Stimulated activated CD4-positive, alpha-beta T cell treated with anti-CD3 and anti-CD28 coated beads, TNF-alpha, amount 100 ng/mL, for 24 hours (primary cell): ENCODE data around the gene SPAG8.
A peak's percentile ranks its signal among the peaks of the same experiment; 100 is the strongest.

Experiments
- DNase-seq, 3 experiments: peaks; one replicate each; pipeline ENCODE4 v3.0.0-alpha.2; 2020; ENCODE audit warnings: low read depth in 3 of 3

The SPAG8 gene

DNA sequence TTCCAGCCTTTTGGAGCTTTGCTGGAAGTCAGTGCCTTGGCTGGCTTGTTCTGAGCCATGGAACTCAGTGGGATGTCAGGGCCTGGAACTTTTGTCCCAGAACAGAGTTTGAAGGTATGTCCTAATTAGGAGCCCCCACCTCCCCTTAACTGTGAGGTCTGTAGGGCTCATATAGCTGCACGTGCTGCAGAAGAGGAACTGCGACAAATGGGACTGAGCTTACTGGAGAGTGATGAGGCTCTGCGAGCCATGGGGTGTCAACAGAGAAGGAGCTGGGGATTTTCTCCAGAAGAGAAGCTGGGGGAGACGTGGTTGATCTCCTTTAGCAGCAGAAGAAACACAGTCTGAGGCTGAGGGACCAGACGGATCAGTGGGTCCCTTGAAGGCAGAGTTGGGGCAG, 27.9 kb upstream of the SPAG8 start:
- no peak for DNase-seq

DNA sequence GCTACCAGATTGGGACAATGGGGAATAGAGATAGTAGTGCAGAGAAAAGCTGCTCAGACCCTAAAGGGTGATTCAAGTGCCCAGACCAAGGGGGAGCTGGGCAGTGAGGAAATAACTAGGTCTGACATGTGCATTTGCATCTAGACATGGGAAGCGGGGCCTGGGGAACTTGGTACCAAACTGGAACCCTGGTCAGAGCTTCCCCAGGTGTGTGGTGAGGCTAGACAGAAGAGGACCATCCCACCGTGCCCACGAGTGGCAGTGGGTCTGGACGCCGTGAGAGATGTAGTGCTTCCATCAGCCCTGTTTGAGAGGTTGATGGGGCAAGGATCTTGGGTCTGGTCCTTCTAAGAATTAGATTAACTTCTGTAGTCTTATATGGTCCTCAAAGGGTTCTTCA, 24.5 kb upstream of the SPAG8 start:
- no peak for DNase-seq

DNA sequence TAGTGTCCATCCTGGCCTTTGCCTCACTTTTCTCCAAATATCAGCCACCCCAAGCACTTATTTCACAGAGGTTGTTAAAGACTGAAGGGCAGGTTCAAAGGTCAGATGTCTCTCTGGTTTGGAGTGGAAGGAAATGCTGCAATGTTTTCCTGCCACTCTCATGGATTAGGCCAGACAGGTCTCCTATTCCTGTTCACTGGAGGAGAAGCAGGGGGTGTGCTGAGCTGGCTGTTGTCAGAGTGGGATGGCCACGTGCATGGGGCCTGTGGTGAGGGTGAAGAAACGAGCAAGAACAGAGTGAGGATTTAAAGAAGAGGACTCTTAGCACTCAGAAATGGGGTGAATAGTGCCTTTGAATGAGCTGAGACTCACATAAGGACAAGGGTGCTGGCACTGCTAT, 23.7 kb upstream of the SPAG8 start:
- DNase-seq = no peak

DNA sequence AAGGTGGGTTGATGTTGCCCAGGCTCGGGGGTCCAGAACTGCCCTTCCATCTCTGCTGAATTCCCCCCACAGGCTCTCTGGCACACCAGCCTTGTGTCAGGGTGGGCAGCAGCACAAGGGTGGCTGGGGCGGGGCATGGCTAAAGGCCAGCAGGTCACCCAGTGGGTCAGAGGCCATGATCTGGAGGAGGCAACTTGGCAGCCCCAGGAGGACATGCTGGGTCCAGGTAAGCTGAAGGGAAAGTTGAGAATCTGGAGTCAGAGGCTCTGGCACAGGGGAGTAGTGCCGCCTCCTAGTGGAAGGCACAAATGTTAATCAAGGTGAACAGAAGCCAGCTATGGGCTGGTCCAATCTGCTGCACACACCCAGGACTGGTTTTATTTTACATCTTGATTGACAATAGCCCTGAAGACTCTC, 23.2 kb upstream of the SPAG8 start:
- no peak for DNase-seq

DNA sequence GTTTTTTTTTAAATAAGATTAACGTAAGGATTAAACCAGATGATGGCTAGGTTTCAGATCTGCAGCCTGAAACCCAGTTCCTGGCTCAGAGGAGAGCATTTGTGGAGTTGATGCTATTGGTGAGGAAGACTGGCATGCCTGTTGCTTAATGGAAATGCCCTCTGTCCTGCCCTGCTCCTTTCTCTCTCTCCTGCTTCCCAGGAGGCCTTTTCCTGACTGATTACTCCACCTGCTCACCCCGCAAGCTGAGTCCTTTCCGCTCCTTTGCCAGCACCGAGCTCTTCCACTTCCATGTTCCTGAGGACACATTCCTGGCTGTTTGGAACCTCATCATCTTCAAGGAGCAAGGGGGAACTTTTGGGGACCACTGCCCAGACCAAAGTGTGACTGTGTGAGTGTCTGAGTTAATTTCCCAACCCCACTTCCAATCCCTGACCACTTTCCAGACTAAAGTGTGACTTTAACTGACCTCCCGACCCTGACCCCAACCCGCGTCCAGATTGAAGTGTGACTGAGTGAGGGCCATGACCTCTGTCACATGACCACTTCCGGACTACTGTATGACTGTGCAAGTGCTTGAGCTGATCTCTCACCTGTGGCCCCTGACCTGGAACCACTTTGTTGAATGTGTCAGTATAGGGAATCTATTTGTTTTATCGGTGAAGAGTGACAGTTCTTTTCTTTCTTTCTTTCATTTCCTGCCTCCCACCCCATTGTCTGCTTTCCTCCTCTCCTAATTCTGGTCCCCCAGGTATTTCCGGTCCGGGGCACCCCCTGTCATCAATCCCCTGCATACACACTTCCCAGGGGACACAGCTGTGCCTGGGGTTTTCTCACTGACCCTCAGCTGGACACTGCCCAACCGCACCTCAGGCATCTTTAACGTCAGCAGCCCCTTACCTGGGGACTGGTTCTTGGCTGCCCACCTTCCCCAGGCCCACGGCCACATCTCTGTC, 22.5 kb upstream of the SPAG8 start:
- no peak for DNase-seq

DNA sequence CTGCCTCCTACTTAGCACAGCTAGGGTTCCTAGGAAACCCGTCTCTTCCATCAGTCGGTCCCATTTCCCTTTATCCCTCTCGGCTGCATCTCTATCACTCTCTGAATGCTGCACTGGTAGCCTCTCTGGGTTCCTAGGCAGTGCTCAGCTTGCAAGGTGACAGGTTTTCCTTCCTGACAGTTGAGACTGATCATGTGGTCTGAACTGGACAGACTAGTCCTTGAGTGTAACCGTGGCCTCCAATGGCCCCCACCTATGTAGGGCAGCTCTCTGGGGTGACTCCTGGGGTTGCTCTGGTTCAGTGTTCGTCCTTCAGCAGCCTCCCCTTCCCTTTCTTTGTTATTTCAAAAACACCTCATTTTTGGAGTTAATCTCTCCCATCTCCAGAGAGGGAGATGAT, 20.8 kb upstream of the SPAG8 start:
- no peak for DNase-seq

DNA sequence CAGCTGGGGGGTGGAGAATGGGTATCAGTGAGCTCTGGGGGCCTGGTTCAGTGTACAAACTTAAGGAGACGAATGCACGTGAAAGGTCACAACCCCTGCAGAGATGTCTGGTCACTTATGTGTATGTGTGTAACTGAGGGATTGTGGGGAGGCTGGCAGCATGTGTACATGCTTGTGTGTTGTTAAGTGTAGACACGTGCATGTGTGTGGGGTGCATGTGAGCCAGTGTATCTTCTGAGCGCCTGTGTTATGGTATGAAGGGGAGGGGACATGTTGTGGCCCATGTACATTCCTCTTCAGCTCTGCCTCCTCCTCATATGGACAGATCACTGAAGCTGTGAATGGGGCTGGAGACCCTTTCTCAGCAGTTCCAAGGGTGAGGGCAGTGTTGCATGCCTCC, 19.0 kb upstream of the SPAG8 start:
- no peak for DNase-seq

DNA sequence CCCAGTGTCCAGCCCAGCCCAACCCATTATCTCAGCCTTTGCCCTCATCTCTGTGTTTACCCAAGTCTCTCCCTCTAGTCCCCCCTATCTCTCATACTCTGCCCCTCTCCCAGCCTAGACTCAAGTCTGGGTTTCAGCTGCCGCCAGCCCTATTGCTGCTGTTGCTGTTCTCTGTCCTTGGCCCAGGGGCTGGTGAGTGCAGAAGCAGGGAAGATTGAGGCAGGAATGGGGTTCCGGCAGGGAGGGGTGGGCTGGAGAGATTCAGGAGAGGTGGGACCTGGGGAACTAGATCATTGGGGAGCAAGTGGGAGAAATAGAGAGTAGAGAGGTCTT, 17.7 kb upstream of the SPAG8 start:
- DNase-seq = no peak

DNA sequence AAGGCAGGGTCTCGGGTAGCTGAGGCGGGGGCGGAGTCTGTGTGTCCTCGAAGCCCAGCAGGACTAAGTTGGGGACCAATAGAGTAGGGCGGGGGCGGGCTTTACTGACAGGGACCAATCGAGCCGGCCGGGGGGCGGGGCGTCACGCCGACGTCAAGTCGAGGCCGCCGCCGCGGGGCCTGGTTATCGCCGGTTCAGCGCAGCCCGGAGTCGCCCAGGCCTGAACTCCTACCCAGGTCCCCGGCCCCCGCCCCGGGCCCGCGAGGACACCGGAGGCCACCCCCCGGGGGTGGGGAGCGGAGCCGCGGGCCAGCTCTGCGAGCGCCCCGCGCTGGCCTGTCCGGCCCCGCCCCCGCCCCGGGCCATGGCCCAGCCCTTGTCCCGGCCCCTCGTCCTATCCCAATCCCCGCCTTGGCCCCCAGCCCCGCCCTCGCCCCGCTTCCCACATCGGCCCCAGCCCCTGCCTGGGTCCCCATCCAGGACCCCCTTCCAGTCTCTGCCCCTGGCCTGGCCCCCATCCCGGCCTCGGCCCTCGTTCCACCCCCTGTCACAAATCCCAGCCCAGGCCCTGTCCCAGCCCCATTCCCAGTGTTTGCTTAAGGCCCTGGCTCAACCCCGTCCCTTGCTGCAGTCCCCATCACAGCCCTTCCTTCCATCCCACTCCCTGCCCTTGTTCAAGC, 17.2 kb upstream of the SPAG8 start, which contains the start of gene TMEM8B:
TMEM8B (plus strand) TSS at position 145 of the 680 bp plus-strand sequence; CDS start at position 365, 220 bp downstream.
- DNase-seq = peak; percentile 87 to 96 (median 90)

DNA sequence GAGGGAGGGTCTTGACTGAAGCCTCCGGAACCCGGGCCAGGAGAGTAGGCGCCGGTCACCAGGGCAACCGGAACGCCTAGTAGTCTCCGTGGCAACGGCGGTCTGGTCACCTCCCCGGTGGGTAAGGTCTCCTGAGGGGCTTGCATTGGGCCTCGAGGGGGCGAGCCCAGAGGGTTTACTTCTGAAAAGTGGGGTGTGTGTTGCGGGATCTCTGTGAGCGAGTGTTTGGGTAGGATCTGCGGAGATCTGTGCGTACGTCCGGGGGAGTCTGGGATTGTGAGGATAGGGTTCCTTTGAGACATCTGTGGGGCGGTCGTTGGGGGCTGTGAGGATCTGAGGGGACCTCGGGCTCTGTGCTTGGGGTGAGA, 16.6 kb upstream of the SPAG8 start, which contains the start of gene FAM221B:
FAM221B (minus strand) TSS at position 17 of the 368 bp plus-strand sequence. CDS start 2,571 bp downstream, outside the sequence.
- DNase-seq = peak in 1 of 3 experiments; percentile 24

DNA sequence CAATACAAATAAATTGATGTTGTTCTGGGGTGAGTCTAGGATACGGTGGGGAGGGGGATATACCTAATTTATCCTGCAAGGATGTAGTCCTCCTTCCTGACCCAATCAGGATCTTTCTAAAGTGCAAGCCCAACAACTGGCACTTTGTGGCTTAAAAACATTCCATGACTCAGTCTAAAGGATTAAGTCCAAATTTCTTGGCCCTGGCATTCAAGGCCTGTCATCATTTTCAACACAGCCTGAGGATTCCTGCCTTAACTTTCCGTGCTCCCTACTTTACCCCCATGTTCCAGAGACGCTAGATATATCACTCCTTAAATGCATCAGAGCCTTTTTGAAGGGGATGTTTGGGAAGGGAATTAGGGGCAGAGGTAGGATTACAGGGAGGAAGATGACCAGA, 15.4 kb upstream of the SPAG8 start:
- DNase-seq = no peak

DNA sequence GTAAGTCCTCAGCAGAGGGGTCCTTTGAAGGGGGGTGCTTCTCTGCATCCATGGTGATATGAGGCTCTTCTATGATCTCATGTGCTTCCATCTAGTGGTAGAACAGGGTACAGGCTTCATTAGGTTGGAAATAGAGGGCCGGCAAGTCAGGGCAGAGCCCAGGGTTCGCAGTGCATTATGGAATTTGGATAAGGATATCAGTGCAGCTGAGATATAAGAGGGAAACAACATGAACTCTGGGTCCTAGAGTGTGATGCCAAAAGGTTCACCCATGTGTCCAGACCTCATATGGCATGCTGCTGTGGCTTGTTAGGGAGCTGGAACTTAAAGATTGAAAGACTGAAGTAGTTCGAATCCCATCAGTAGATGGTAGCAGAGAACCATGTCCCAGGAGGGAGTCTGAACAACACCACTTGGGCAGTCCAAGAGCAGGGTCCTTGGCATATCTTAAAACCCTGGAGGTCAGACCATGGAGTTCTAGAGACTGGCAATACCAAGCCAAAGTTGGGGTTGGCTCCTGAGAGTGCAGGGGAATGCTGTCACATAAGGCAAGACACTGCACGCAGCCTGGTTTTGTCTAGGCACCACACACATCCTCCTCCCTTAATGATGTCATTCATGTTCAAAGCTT, 14.1 kb upstream of the SPAG8 start:
- DNase-seq = no peak

DNA sequence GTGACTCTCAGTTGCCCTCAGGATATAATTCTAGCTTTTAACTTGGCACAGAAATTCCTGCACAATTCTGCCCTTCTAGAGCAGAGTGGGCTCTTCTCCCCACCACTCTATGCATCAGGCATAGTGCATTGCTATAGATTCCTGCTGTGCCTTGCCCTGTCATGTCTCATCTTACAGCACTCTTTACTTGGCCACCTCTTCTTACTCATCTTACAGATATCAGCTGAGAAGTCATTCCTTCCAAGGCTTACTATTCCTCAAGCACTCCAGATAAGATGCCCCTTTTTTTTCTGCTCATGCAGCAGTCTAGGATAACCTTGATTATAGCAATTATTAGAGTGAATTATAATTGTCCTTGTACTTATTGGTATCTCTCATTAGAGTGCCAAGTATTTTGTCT, 10.9 kb upstream of the SPAG8 start:
- no peak for DNase-seq

DNA sequence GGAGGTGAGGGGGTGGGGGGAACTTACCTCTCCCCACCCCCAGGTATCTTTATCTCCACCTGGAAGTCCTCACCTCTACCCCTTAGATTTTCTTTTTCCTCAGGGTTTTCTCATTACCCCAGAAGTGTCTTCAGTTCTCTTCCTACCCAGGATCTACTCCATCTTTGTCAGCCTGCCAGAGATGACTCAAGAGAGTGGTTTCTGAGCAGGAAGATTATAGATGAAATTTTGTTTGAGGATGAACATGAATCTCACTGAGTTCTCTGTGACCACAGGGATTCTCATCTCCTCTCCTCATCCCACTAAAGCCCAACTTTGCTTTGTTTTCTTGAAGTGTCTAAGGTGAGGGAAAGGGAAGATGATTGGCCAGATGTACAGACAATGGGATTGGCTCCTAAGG, 8.0 kb upstream of the SPAG8 start:
- no peak for DNase-seq

DNA sequence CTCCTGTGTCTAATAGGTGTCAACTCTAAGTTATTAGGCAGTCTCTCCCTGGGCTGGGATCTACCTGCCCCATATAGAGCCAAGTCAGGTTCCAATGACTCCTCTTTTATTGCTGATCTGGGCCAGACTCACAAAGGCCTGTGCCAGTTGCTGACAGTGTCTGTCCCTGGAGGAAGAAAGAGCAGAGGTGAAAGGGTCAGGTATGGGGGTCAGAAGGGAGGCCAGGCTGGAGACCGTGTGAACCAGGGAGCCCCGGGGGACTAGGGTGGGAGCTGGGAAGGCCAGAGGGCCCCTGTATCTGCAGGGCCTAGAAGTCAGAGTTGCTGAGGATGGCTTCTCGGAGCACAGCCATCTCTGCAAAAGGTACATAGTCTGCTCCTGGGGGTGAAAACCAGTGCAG, 6.3 kb upstream of the SPAG8 start:
- DNase-seq = no peak

DNA sequence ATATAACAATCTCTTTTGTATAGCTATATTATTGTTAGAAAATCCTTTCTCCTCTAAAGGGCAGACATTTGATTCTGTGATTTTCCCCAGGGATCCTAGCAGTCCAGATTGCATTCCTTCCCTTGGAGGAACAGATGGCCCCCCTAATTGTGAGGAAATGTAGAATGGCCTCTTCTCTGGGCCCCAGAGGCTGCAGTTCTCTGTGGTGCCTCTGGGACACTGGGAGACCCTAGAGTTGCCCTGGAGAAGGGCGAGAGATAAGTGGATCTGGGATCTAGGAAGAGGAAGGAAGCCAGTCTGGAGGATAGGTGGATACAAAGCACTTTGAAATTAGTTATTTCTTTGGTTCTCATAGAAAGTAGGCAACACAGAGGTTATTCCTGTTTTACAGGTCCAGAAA, 4.6 kb upstream of the SPAG8 start:
- DNase-seq = no peak

DNA sequence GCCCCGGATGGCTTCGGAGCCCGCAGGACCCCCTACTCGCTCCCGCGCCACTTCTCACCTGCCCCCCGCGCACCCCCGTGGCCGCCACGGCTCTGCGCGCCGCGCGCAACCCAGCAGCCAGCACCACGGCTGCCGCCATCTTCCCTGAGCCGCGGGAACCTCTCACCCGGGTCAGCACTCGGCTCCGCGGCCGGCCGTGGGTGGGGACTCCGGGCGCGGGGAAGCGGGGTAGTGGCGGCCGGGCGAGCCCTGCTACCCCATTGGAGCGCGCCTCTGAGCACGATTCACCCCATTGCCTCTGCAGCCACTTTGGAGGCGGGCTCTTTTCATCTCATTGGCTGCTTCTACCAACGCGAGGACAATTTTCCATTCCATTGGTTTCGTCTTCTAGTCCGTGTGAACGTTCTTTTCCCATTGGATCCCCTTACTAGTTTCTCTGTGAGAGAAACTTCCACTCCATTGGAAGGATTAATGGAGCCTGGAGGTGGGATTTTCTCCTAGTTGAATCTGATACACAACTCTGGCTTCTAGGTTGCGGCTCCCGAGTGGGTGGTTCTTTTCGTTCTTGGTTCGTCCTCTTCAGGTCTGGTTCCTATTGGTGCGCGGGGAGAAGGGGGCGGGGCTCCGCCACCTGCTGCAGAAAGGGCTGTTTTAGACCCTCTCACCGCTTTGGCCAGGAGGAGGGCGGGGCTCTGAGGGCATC, 2.9 kb upstream of the SPAG8 start, which contains the start of gene HINT2:
HINT2 (minus strand) TSS at position 202 of the 703 bp plus-strand sequence; CDS start at position 139, 63 bp downstream.
- peak; percentile 93 to 99 (median 95) for DNase-seq

DNA sequence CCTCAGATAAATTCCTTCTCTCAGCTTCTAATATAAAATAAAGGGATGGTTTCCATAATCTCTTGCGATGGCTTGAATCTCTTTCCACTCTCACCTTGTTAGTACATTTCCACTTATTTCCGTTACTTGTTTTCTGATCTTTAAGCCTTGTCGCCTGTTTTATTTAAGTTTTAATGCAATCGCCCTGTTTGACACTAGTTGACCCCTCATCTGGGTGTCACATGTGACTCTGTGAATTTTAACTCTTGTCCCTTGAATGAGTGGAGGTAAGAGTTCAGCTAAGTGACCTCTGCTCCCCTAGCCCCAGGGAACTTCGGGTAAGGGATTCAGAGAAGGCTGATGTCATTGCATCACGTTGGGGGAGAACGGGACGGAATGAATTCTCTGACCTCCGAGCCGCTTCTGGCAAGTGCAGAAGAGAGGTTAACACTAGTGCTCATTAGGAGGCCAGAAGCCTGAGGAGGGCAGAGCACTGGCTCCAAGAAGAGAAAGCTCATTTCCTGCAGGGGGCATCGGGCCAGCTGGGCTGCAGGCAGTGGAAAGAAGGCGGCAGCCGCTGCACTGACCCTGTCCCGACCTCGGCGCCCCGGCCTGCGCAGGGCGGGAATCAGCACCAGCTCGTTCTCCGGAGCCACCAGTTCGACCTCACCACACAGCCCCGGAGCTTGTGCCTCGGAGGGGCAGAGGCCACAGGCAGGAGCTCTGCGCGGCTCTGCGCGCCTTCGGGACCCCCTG, 2.2 kb upstream of the SPAG8 start:
- peak in 1 of 3 experiments; percentile 32 for DNase-seq

DNA sequence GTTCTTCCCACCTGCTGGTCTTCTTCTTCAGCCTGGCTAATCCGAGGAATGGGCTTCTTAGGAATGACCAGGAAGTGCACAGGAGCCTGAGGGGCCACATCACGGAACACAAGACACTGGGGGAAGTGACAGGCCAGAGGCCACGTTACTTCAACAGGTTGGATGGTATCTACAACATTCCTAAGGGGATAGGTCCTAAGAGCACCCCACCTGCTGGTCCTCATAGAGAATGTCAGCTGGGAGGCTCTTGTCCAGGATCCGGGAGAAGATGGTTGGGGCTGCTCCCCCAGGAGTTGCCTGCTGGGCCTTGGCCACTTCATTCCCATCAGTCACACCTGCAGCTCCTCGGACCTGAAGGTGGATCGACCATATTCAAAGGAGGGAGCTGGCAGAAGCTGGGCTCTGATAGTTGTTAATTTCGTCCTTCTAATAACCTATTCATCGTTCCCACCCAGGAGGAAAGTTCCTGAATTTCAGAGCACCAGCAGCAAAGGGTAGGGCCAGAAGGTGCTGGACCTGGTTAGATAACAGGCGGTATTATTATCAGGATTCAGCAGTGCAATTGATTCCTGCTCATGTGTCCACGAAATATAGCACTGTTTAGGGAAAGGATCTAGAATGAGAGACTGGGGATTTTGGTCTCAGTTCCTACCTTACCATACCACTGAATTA, 1.5 kb upstream of the SPAG8 start:
- no peak for DNase-seq

DNA sequence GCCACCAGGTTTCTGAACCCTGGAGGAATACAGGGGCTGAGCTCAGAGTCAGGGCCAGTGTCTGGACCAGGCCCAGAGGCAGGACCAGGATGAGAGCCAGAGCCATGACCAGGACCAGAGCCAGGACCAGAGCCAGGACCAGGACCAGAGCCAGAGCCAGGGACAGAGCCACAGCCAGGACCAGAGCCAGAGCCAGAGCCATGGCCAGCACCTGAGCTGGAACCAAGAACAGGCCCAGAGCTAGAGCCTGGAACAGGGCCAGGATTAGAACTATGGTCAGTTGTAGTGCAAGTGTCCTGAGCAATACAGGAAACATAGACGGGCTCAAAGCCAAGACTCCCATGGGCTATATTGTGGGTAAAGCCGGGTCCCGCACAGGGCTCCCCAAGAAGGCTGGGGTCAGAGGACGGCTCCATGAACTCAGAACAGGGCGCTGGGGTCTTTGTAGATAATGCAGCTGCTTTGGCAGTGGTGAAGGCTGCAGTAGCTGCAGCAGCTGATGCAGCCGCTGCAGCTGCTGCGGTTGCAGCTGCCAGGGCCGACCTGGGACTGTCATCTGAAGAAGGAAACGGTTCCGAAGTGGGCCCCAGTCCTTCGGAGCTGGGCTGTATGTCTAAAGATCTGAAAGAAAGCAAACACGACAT, 559 bp downstream of the SPAG8 start:
- no peak for DNase-seq
